ENCODE data around the gene RHOG.
"Not testable (repeated sequence)": the region's sequence is repeated elsewhere in the genome, so short reads cannot be mapped to it uniquely, and the experiment has no call there.

Gene RHOG

DNA sequence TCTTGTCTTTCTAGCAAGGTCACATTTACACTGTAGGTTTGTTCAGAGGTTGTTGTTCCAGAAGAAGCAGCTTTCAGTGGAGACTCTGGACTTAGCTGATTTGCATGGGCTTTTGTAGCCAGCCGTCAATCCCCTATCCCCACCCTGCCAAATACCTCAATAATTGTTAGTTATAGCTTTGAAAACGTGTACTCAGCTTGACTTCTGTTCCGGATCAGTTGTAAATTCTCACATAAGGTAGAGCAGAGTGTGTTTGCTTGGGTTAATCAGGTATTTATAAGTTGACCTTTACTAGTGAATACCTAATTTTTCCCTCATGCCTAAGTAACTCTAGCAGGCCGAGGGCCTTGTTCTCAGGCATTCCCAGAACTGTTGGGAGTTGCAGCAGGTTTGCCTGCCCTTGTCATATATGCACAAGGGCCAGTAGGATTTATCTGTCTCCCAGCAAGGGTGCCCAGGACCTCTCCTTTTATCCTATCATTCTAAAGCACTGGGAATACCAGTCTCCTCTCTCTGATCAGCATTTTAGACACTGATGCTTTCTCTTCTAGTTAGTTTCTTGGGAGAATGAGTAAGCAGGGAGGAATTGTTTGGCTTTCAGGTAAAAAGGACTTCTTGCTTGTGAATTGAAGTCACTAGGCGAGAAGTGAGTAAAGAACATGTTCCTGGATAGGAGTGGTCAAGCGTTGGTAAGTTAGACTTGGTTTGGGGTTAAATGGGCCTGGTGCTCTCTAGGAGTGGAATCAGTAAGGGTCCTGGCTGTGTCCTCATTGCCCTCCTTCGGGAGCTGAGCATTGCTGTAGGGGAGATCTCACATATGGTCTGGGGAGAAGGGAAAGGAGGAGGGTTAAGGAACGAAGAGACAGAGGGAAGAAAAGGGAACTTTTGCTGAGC lies 36.9 kb upstream of the RHOG start:
- Histone ChIP-seq H3K9ac (ENCODE audit: low read length in 5 of 5) (no peak overlapping the region), H3K27ac (ENCODE audit: low read depth, low read length) (peak overlapping the region; percentile 43), H3K4me1 (ENCODE audit: control insufficient read depth in 5 of 5, insufficient read depth in 5 of 5, low read length in 5 of 5) (peaks cover 3 to 25% (median 23%) of the 10 kb centered on the region in 5 donors)

DNA sequence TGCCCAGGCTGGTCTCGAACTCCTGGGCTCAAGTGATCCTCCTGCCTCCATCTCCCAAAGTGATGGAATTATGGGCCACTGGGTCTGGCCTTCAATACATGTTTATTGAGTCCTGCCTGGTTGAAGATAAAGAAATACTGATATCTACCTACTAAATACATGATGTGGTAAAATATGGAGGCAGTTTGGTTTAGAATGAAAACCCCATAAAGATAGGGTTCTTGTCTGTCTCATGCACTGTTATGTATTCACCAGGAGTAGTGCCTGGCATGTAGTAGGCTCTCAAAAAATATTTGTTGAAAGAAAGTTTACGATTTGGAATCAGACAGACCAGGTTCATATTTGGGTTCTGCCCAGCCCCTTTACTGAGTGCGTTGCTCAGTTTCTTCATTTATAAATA lies 35.9 kb upstream of the RHOG start:
- no peak overlapping the region for H3K27ac ChIP-seq (ENCODE audit: low read depth, low read length)
- H3K4me1 ChIP-seq (ENCODE audit: control insufficient read depth in 5 of 5, insufficient read depth in 5 of 5, low read length in 5 of 5): peaks cover 3 to 25% (median 23%) of the 10 kb centered on the region in 5 donors
- no peaks in the 10 kb centered on the region for H3K9me3 ChIP-seq (ENCODE audit: control insufficient read depth in 5 of 5, low read length in 5 of 5)
- H3K27me3 ChIP-seq (ENCODE audit: control insufficient read depth in 5 of 5, insufficient read depth in 4 of 5, low read length in 5 of 5): no peaks in the 10 kb centered on the region
- no peaks in the 10 kb centered on the region for H3K36me3 ChIP-seq (ENCODE audit: control insufficient read depth in 5 of 5, insufficient read depth in 5 of 5, low read length in 5 of 5)
- no peak overlapping the region for H3K4me3 ChIP-seq (ENCODE audit: low read depth in 1 of 5, low read length in 5 of 5)
- H3K9ac ChIP-seq (ENCODE audit: low read length in 5 of 5): no peak overlapping the region

More for the DNA sequence above, 36.9 kb upstream of the RHOG start:
- no peak overlapping the region for H3K4me3 ChIP-seq (ENCODE audit: low read depth in 1 of 5, low read length in 5 of 5)
- H3K36me3 ChIP-seq (ENCODE audit: control insufficient read depth in 5 of 5, insufficient read depth in 5 of 5, low read length in 5 of 5): no peaks in the 10 kb centered on the region
- H3K9me3 ChIP-seq (ENCODE audit: control insufficient read depth in 5 of 5, low read length in 5 of 5): no peaks in the 10 kb centered on the region
- no peaks in the 10 kb centered on the region for H3K27me3 ChIP-seq (ENCODE audit: control insufficient read depth in 5 of 5, insufficient read depth in 4 of 5, low read length in 5 of 5)

DNA sequence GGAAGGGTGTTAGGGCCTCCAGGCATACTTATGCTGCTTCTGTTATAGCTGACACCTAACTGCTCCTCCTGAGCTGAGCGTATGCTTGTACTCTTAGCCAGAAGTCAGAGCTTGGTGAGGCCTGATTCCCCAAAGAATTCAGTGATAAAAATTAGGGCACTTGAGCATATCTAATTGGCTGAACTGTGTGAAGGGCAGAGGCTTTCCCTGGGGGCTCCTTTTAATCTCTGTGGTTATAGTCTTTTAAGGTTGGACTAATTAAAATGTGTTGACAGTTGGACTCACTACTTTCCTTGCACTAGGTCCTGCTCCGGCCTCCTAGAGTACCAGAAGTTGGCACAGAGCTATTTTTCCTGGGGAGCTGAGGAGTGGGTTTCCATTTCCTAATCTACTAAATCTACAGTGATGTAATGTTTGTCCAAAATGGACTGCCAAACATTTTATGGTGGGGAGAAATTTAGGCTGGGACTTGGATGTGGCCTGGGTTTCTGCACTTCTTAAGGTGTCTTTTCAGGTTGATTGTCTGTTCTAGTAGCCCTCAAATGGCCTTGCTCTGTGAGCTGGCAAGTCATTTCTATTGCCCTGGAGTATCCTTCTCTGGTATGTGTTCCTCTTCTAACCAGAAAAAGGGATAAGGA lies 33.1 kb upstream of the RHOG start:
- Histone ChIP-seq H3K27me3 (ENCODE audit: control insufficient read depth in 5 of 5, insufficient read depth in 4 of 5, low read length in 5 of 5) (no peaks in the 10 kb centered on the region), H3K36me3 (ENCODE audit: control insufficient read depth in 5 of 5, insufficient read depth in 5 of 5, low read length in 5 of 5) (no peaks in the 10 kb centered on the region), H3K4me1 (ENCODE audit: control insufficient read depth in 5 of 5, insufficient read depth in 5 of 5, low read length in 5 of 5) (peaks cover 0 to 16% (median 7%) of the 10 kb centered on the region in 5 donors), H3K9ac (ENCODE audit: low read length in 5 of 5) (no peak overlapping the region), H3K9me3 (ENCODE audit: control insufficient read depth in 5 of 5, low read length in 5 of 5) (no peaks in the 10 kb centered on the region), H3K27ac (ENCODE audit: low read depth, low read length) (no peak overlapping the region), H3K4me3 (ENCODE audit: low read depth in 1 of 5, low read length in 5 of 5) (no peak overlapping the region)

DNA sequence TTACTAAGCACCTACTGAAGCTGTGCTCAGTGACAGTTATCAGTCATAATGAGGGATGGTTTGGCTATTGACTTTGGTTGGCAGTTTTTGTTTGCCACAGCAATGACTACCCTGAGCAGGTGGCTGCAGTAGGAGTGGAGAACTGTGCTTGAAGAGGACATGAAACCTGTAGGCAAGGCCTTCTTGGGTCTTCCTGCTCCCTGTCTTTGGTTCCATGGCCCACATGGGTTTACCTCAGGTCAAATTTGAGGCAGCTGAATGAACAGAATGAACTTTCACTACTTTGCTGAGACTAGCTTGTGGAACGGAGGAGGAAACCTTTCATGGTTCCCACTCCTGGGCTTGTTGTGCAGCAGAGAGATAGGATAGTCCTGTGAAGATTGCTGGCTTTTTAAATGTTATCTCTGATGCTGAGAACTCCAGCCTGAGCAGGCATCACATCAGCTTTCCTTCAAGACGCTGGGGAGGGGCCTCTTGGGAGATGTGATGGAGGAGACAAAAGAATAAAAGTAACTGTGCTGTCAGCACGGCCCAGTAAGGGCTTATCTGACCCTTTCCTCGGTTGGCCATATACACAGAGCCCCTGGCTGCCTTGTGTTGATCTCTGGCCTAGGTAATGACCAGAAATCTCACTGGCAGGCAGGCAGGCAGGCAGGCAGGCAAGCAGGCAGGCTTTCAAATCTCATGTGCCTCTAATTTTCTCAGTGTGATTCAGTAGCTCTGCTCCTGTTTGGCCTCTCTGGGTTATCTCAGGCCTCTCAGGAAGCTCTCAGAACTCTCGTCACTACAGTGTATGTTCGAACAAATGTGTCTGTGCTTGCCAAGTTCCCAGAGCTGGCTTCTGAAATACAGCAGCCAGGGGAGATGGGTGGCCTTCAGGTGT lies 26.7 kb upstream of the RHOG start:
- no peaks in the 10 kb centered on the region for H3K27me3 ChIP-seq (ENCODE audit: control insufficient read depth in 5 of 5, insufficient read depth in 4 of 5, low read length in 5 of 5)
- H3K9me3 ChIP-seq (ENCODE audit: control insufficient read depth in 5 of 5, low read length in 5 of 5): no peaks in the 10 kb centered on the region
- H3K4me1 ChIP-seq (ENCODE audit: control insufficient read depth in 5 of 5, insufficient read depth in 5 of 5, low read length in 5 of 5): peaks cover 6 to 45% (median 37%) of the 10 kb centered on the region in 5 donors
- no peak overlapping the region for H3K4me3 ChIP-seq (ENCODE audit: low read depth in 1 of 5, low read length in 5 of 5)
- peak overlapping the region in 4 of 5 donors; percentile 0 to 57 (median 24) for H3K9ac ChIP-seq (ENCODE audit: low read length in 5 of 5)
- H3K27ac ChIP-seq (ENCODE audit: low read depth, low read length): peak overlapping the region; percentile 60
- no peaks in the 10 kb centered on the region for H3K36me3 ChIP-seq (ENCODE audit: control insufficient read depth in 5 of 5, insufficient read depth in 5 of 5, low read length in 5 of 5)

DNA sequence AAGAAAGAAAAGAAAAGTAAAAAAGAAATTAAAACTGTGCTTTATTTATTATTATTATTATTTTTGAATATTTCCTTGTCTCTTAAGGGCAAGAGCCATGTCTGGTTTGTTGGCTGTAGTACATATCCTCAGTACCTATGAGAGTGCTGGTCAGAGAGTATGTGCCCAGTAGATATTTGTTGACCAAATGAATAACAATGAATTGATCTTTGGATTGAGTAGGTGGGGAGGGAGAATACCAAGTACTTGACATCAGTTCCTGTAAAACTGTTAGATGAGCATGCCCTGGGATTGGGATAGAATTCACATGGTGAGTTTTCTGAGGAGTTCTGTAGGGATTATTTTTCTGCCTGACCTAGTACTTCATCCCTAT lies 26.1 kb upstream of the RHOG start:
- H3K27ac ChIP-seq (ENCODE audit: low read depth, low read length): peak overlapping the region; percentile 60
- no peak overlapping the region for H3K4me3 ChIP-seq (ENCODE audit: low read depth in 1 of 5, low read length in 5 of 5)
- no peaks in the 10 kb centered on the region for H3K9me3 ChIP-seq (ENCODE audit: control insufficient read depth in 5 of 5, low read length in 5 of 5)
- H3K4me1 ChIP-seq (ENCODE audit: control insufficient read depth in 5 of 5, insufficient read depth in 5 of 5, low read length in 5 of 5): peaks cover 6 to 50% (median 42%) of the 10 kb centered on the region in 5 donors
- H3K36me3 ChIP-seq (ENCODE audit: control insufficient read depth in 5 of 5, insufficient read depth in 5 of 5, low read length in 5 of 5): no peaks in the 10 kb centered on the region
- peak overlapping the region in 1 of 5 donors; percentile 57 for H3K9ac ChIP-seq (ENCODE audit: low read length in 5 of 5)
- H3K27me3 ChIP-seq (ENCODE audit: control insufficient read depth in 5 of 5, insufficient read depth in 4 of 5, low read length in 5 of 5): no peaks in the 10 kb centered on the region

DNA sequence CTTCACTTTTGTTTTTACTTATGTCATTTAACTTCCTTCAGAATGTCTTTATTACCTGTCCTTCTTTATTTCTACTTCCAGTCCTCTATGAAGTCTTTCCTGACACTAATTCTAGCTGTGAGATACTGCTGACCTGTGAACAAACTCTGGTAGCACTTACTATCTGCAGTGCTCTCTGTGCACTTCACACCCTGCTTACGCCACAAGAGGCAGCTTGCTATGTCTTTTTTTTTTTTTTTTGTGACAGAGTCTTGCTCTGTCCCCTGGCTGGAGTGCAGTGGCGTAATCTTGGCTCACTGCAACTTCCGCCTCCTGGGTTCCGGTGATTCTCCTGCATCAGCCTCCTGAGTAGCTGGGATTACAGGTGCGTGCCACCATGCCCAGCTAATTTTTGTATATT lies 25.4 kb upstream of the RHOG start:
- Histone ChIP-seq H3K9me3 (ENCODE audit: control insufficient read depth in 5 of 5, low read length in 5 of 5) (no peaks in the 10 kb centered on the region), H3K36me3 (ENCODE audit: control insufficient read depth in 5 of 5, insufficient read depth in 5 of 5, low read length in 5 of 5) (no peaks in the 10 kb centered on the region), H3K27ac (ENCODE audit: low read depth, low read length) (peak overlapping the region; percentile 14), H3K4me1 (ENCODE audit: control insufficient read depth in 5 of 5, insufficient read depth in 5 of 5, low read length in 5 of 5) (peaks cover 6 to 52% (median 47%) of the 10 kb centered on the region in 5 donors), H3K9ac (ENCODE audit: low read length in 5 of 5) (peak overlapping the region in 1 of 5 donors; percentile 65), H3K27me3 (ENCODE audit: control insufficient read depth in 5 of 5, insufficient read depth in 4 of 5, low read length in 5 of 5) (no peaks in the 10 kb centered on the region), H3K4me3 (ENCODE audit: low read depth in 1 of 5, low read length in 5 of 5) (no peak overlapping the region)

DNA sequence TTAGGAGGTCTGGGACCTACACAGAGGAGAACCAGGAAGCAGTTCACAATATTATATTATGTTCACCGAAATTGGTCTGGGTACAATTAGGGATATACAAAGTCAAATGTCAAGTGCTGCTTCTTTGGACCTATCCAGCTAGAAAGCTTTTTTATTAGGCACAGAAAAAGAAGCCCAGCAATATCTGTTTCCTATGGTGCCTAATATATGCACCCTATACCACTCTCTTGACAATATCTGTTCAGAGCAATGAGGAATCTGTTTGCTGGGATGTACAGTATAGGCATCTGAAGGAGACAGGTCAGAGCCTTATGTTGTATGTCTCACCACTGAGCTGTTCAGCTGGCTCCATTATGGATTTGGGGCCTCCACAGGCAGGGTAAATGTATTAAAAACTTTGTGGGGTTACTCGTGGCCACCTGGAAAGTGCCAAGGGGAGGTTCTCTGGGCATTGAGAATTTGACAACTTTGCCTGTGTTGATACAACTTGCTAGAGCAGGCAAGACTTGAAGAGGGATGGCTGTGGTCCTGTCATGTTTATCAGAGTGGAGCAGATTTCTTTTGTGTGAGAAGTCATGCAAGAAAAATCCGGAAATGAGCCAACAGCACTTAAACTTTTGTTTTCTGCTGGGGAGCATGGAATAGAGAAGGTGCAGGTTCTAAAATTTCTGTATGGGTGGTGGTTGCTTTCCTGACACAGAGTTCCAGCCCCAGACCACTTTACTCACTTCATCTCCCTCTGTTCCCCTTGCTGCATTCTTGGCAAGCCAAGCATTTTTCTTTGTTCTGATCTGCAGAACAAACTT lies 24.8 kb upstream of the RHOG start:
- no peaks in the 10 kb centered on the region for H3K27me3 ChIP-seq (ENCODE audit: control insufficient read depth in 5 of 5, insufficient read depth in 4 of 5, low read length in 5 of 5)
- H3K36me3 ChIP-seq (ENCODE audit: control insufficient read depth in 5 of 5, insufficient read depth in 5 of 5, low read length in 5 of 5): no peaks in the 10 kb centered on the region
- no peak overlapping the region for H3K4me3 ChIP-seq (ENCODE audit: low read depth in 1 of 5, low read length in 5 of 5)
- H3K4me1 ChIP-seq (ENCODE audit: control insufficient read depth in 5 of 5, insufficient read depth in 5 of 5, low read length in 5 of 5): peaks cover 6 to 56% (median 52%) of the 10 kb centered on the region in 5 donors
- H3K9me3 ChIP-seq (ENCODE audit: control insufficient read depth in 5 of 5, low read length in 5 of 5): no peaks in the 10 kb centered on the region
- H3K9ac ChIP-seq (ENCODE audit: low read length in 5 of 5): peak overlapping the region in 3 of 5 donors; percentile 25 to 65 (median 30)
- peak overlapping the region; percentile 56 for H3K27ac ChIP-seq (ENCODE audit: low read depth, low read length)

DNA sequence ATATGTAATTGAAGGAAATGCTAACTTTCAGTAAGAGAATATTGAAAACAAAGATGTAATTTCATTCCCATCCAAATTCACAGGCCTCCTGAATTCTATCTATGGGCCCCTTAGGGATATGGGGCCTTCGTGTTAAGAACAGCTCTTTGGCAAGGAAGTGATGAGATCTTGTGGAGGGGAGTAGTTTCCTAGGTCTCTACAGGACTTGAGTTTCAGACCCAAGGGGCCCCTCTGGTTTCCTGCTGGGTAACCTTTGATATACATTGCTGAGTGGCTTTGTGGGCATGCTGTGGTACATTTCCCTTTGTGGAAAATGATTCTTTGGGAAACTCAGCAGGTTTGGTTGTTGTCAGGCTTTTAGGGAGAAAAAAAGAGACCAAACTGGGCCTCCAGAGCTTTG lies 20.9 kb upstream of the RHOG start:
- no peaks in the 10 kb centered on the region for H3K27me3 ChIP-seq (ENCODE audit: control insufficient read depth in 5 of 5, insufficient read depth in 4 of 5, low read length in 5 of 5)
- no peak overlapping the region for H3K9ac ChIP-seq (ENCODE audit: low read length in 5 of 5)
- H3K9me3 ChIP-seq (ENCODE audit: control insufficient read depth in 5 of 5, low read length in 5 of 5): no peaks in the 10 kb centered on the region
- no peaks in the 10 kb centered on the region for H3K36me3 ChIP-seq (ENCODE audit: control insufficient read depth in 5 of 5, insufficient read depth in 5 of 5, low read length in 5 of 5)
- H3K4me1 ChIP-seq (ENCODE audit: control insufficient read depth in 5 of 5, insufficient read depth in 5 of 5, low read length in 5 of 5): peaks cover 17 to 80% (median 72%) of the 10 kb centered on the region in 5 donors
- no peak overlapping the region for H3K27ac ChIP-seq (ENCODE audit: low read depth, low read length)
- peak overlapping the region in 1 of 5 donors; percentile 10 for H3K4me3 ChIP-seq (ENCODE audit: low read depth in 1 of 5, low read length in 5 of 5)

DNA sequence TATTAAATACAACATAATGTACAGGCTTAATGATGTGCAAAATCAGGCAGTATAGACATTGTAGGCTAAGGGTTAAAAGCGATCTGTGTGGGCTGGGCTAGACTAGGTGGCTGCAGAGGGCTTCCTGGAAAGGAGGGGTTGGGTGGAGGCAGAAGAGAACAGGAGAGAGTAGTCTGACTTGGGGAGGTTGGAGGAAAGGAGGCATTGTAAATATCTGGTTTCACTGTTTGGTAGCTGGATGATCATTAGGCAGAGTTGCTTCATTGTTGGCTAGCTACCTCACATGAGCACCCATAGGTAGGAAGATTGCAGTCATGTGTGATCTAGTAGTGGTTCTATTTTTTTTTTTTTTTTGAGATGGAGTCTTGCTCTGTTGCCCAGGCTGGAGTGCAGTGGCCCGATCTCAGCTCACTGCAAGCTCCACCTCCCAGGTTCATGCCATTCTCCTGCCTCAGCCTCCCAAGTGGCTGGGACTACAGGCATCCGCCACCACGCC lies 20.2 kb upstream of the RHOG start:
- not testable (repeated sequence) for H3K9ac ChIP-seq (ENCODE audit: low read length in 5 of 5); H3K36me3 ChIP-seq (ENCODE audit: control insufficient read depth in 5 of 5, insufficient read depth in 5 of 5, low read length in 5 of 5); H3K4me3 ChIP-seq (ENCODE audit: low read depth in 1 of 5, low read length in 5 of 5); H3K9me3 ChIP-seq (ENCODE audit: control insufficient read depth in 5 of 5, low read length in 5 of 5); H3K27me3 ChIP-seq (ENCODE audit: control insufficient read depth in 5 of 5, insufficient read depth in 4 of 5, low read length in 5 of 5); H3K27ac ChIP-seq (ENCODE audit: low read depth, low read length)
- peaks cover 18 to 80% (median 73%) of the 10 kb centered on the region in 5 donors for H3K4me1 ChIP-seq (ENCODE audit: control insufficient read depth in 5 of 5, insufficient read depth in 5 of 5, low read length in 5 of 5)
